OCI-LY7 (cell line): ENCODE results near the gene COQ8B.

Experiments
- CTCF ChIP-seq: fragments of 200-600 bp; sonication (generic); conservative IDR thresholded peaks from 2 replicates; pipeline ENCODE4 v1.5.1; 2014; ENCODE audit warnings: mild to moderate bottlenecking, antibody characterized with exemption, low read length, moderate library complexity, mixed read lengths
- EZH2phosphoT487 ChIP-seq: fragments of 200-600 bp; sonication (generic); IDR thresholded peaks from 2 replicates; pipeline ENCODE4 v1.6.1; 2018; ENCODE audit warnings: low read depth, borderline replicate concordance, mild to moderate bottlenecking, mixed run types, antibody characterized with exemption, low read length, moderate library complexity, mixed read lengths

GRCh38 chr19:40686882-40687524, 29.7 kb downstream of the COQ8B start:
- TF ChIP-seq CTCF (no peak), EZH2phosphoT487 (no peak)
